GM23338 (cell line): ENCODE results near the gene HERC4. TPM values are rescaled to one million over a fixed set of nuclear protein-coding genes. Genes with fewer than 3 reads are reported as not detected.

Experiments used
- ATAC-seq: fragments of 200-7000 bp; cut with Tn5 transposase; 3 replicates; pipeline ENCODE4 v1.9.1; 2020
- DNase-seq: peaks from one replicate; pipeline ENCODE4 v3.0.0-alpha.2; 2015; ENCODE audit warnings: low spot score
- H2AFZ ChIP-seq: fragments of 200-600 bp; sonication (generic); 2 replicates; pipeline ENCODE4 v1.8.0; 2016; ENCODE audit warnings: antibody characterized with exemption, mild to moderate bottlenecking, moderate library complexity
- H3F3A ChIP-seq: fragments of 200-600 bp; sonication (generic); replicated peaks from 2 replicates; pipeline ENCODE4 v1.8.0; 2017; ENCODE audit warnings: antibody characterized with exemption, mixed run types, low read depth
- H3K27ac ChIP-seq: fragments of 200-600 bp; sonication (generic); 2 replicates; pipeline ENCODE4 v1.6.1; 2016; ENCODE audit warnings: low read depth
- H3K27me3 ChIP-seq: fragments of 200-600 bp; sonication (generic); 2 replicates; pipeline ENCODE4 v1.8.0; 2016; ENCODE audit warnings: mild to moderate bottlenecking, mixed run types, moderate library complexity; ENCODE audit not compliant: insufficient read depth
- H3K36me3 ChIP-seq: fragments of 200-600 bp; sonication (generic); 2 replicates; pipeline ENCODE4 v1.8.0; 2016; ENCODE audit warnings: mild to moderate bottlenecking; ENCODE audit not compliant: insufficient read depth
- H3K4me1 ChIP-seq: fragments of 200-600 bp; sonication (generic); 2 replicates; pipeline ENCODE4 v1.8.0; 2016; ENCODE audit warnings: mild to moderate bottlenecking, moderate library complexity; ENCODE audit not compliant: insufficient read depth
- H3K4me2 ChIP-seq: fragments of 200-600 bp; sonication (generic); 2 replicates; pipeline ENCODE4 v1.7.1; 2017; ENCODE audit warnings: mixed run types
- H3K4me3 ChIP-seq: fragments of 200-600 bp; sonication (generic); 2 replicates; pipeline ENCODE4 v1.6.1; 2016; ENCODE audit warnings: mixed run types
- H3K79me2 ChIP-seq: fragments of 200-600 bp; sonication (generic); replicated peaks from 2 replicates; pipeline ENCODE4 v1.8.0; 2017; ENCODE audit warnings: mild to moderate bottlenecking; ENCODE audit not compliant: insufficient read depth
- H3K9me2 ChIP-seq: fragments of 200-600 bp; sonication (generic); 2 replicates; pipeline ENCODE4 v1.8.0; 2017; ENCODE audit not compliant: insufficient read depth
- H4K20me1 ChIP-seq: fragments of 200-600 bp; sonication (generic); replicated peaks from 2 replicates; pipeline ENCODE4 v1.8.0; 2017; ENCODE audit warnings: mild to moderate bottlenecking; ENCODE audit not compliant: insufficient read depth
- H3K27ac Mint-ChIP-seq: 2 replicates; pipeline ENCODE4 v1.8.0; 2020; ENCODE audit warnings: inconsistent platforms, mild to moderate bottlenecking, moderate library complexity, mixed read lengths
- H3K27me3 Mint-ChIP-seq: 3 replicates; pipeline ENCODE4 v1.8.0; 2022; ENCODE audit warnings: low read depth, mild to moderate bottlenecking, moderate library complexity, mixed read lengths, inconsistent platforms; ENCODE audit not compliant: insufficient read depth, poor library complexity
- H3K36me3 Mint-ChIP-seq: 3 replicates; pipeline ENCODE4 v1.8.0; 2021; ENCODE audit warnings: low read depth, mild to moderate bottlenecking, inconsistent platforms, moderate library complexity, mixed read lengths
- H3K4me1 Mint-ChIP-seq: 3 replicates; pipeline ENCODE4 v1.8.0; 2020; ENCODE audit warnings: mild to moderate bottlenecking, inconsistent platforms, mixed read lengths
- H3K4me3 Mint-ChIP-seq: 3 replicates; pipeline ENCODE4 v1.8.0; 2021; ENCODE audit warnings: moderate library complexity, mild to moderate bottlenecking, inconsistent platforms, mixed read lengths
- H3K9me3 Mint-ChIP-seq: 3 replicates; pipeline ENCODE4 v1.8.0; 2020; ENCODE audit warnings: moderate library complexity, mild to moderate bottlenecking, inconsistent platforms, mixed read lengths
- CREB1 ChIP-seq: fragments of 250-450 bp; sonication (Bioruptor Pico); IDR thresholded peaks from 2 replicates; pipeline ENCODE4 v1.5.0; 2020; ENCODE audit warnings: low read depth, mild to moderate bottlenecking, moderate library complexity
- CTCF ChIP-seq, 2 experiments: fragments of 200-600 bp in 1 of 2; sonication (generic) in 1 of 2; conservative IDR thresholded peaks; 2 replicates each; pipeline versions ENCODE4 v1.5.1 to v1.6.1; 2016 to 2017; ENCODE audit warnings: antibody characterized with exemption in 2 of 2, low read depth in 2 of 2, mild to moderate bottlenecking in 2 of 2, moderate library complexity in 1 of 2
- EZH2 ChIP-seq: fragments of 200-600 bp; sonication (generic); IDR thresholded peaks from one replicate; pipeline ENCODE4 v1.8.0; 2017; ENCODE audit warnings: antibody characterized with exemption, mild to moderate bottlenecking, low read depth; ENCODE audit not compliant: unreplicated experiment
- EZH2phosphoT487 ChIP-seq: fragments of 200-600 bp; sonication (generic); IDR thresholded peaks from one replicate; pipeline ENCODE4 v1.8.1; 2018; ENCODE audit warnings: antibody characterized with exemption; ENCODE audit not compliant: unreplicated experiment
- REST ChIP-seq: IDR thresholded peaks from one replicate; pipeline ENCODE4 v1.6.1; 2018; ENCODE audit warnings: antibody characterized with exemption; ENCODE audit not compliant: unreplicated experiment
- STAT1 ChIP-seq: IDR thresholded peaks from one replicate; pipeline ENCODE4 v1.6.1; 2016; ENCODE audit warnings: antibody characterized with exemption; ENCODE audit not compliant: unreplicated experiment
- ZNF114 ChIP-seq: fragments of 250-450 bp; sonication (Bioruptor Pico); IDR thresholded peaks from 2 replicates; pipeline ENCODE4 v1.5.0; 2020; ENCODE audit warnings: mild to moderate bottlenecking, moderate library complexity
- ZNF462 ChIP-seq: fragments of 250-450 bp; sonication (Bioruptor Pico); IDR thresholded peaks from 2 replicates; pipeline ENCODE4 v1.5.0; 2020; ENCODE audit warnings: mild to moderate bottlenecking, moderate library complexity
- polyA plus RNA-seq: library from polyadenylated mRNA; unstranded; fragments of >200 nt; fragmentation: Nextera tagmentation; extraction: Ambion mirVana; gene quantifications from 2 replicates; pipeline ENCODE4 v1.2.1, GENCODE V29; 2016
- total RNA-seq: library from RNA; depleted of rRNA; stranded (reverse); fragments of >200 nt; shearing (Covaris generic); gene quantifications from 2 replicates; pipeline ENCODE4 v1.2.3, GENCODE V29; 2014

The HERC4 gene
- total and polyA plus RNA-seq, 2 experiments from 2014 or later = 20.1 to 67.2 TPM

GRCh38 chr10:67990093-67990492, 85.0 kb downstream of the HERC4 start:
- no peaks in the 10 kb centered on the region for H3K4me1 Mint-ChIP-seq
- no peak for DNase-seq
- no peaks in the 10 kb centered on the region for H3K27me3 Mint-ChIP-seq
- Histone ChIP-seq H3K27ac (no peak overlapping the region), H3F3A (no peaks in the 10 kb centered on the region), H3K4me3 (no peak overlapping the region), H3K4me1 (no peaks in the 10 kb centered on the region), H3K36me3 (peaks cover 7% of the 10 kb centered on the region; the same call in 1 of the 2 replicates), H3K79me2 (no peaks in the 10 kb centered on the region), H3K27me3 (no peaks in the 10 kb centered on the region), H4K20me1 (no peaks in the 10 kb centered on the region), H3K4me2 (no peak overlapping the region), H3K9me2 (no peaks in the 10 kb centered on the region), H2AFZ (no peak overlapping the region)
- no peaks in the 10 kb centered on the region for H3K9me3 Mint-ChIP-seq
- no peak for ATAC-seq
- H3K4me3 Mint-ChIP-seq = no peak overlapping the region
- TF ChIP-seq STAT1 = no peak
- no peak for TF ChIP-seq ZNF114 (CRISPR knock-in tag)
- TF ChIP-seq EZH2 = no peak
- TF ChIP-seq REST = no peak
- no peak for TF ChIP-seq ZNF462 (CRISPR knock-in tag)
- no peak for TF ChIP-seq CTCF (conservative IDR thresholded peaks at IDR 0.05; ENCODE audit: low read depth in 2 of 2)
- no peak for TF ChIP-seq EZH2phosphoT487
- no peak for TF ChIP-seq CREB1 (CRISPR knock-in tag)
- peaks cover 18% of the 10 kb centered on the region for H3K36me3 Mint-ChIP-seq
- H3K27ac Mint-ChIP-seq = no peak overlapping the region
